ENCODE data around the gene MOB2. TPM values are rescaled to one million over a fixed set of nuclear protein-coding genes. Genes with fewer than 3 reads are reported as not detected.

Gene MOB2
- total and polyA plus RNA-seq, 12 donors, result 25.2 to 59.1 (median 45.2) TPM

DNA sequence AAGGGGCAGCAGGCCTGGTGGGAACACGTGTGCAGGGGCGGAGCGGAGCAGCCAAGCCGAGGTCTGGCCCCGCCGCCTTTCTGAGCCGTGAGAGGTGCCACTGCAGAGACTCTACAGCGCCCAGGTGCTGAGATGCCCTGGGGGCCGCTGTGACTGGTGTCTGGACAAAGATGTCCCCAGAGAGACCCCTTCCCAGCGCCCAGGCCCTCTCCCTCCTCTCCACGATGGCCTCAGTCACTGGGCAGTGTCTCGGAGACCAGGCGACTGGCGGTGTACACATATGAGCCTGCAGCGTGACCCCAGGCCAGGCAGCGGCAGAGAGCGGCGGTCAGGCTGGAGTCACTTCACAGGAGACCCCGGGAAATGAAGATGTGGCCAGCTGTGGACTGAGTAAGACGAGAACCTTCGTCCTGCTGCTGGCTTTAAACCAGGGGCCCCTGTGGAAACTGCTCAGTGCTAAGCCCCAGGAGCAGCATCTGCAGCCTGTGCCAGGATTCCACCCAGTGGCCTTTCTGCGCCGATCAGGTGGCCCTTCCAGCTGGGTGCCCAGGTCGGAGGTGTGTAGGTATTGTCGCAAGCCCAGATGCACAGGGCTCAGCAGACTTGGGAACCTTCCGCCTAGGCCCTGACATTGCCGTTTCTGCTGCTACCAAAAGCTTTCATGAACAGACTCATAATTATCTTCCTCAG, 34.7 kb downstream of the MOB2 start:
- no peaks in the 10 kb centered on the region for H3K36me3 ChIP-seq
- whole genome bisulfite sequencing, 2 donors, result 83 to 86% methylated on average over 27 of the region's 27 CpGs
- no peaks in the 10 kb centered on the region for H3K9me3 ChIP-seq
- intact Hi-C loops (cut with DNase I), result loop anchor here in 5 of 10 donors (5.0 to 10.0 kb wide), 3 partner anchors 60 to 65 kb away; no protein-coding TSS in a partner anchor
- TF ChIP-seq, protein P1, sequence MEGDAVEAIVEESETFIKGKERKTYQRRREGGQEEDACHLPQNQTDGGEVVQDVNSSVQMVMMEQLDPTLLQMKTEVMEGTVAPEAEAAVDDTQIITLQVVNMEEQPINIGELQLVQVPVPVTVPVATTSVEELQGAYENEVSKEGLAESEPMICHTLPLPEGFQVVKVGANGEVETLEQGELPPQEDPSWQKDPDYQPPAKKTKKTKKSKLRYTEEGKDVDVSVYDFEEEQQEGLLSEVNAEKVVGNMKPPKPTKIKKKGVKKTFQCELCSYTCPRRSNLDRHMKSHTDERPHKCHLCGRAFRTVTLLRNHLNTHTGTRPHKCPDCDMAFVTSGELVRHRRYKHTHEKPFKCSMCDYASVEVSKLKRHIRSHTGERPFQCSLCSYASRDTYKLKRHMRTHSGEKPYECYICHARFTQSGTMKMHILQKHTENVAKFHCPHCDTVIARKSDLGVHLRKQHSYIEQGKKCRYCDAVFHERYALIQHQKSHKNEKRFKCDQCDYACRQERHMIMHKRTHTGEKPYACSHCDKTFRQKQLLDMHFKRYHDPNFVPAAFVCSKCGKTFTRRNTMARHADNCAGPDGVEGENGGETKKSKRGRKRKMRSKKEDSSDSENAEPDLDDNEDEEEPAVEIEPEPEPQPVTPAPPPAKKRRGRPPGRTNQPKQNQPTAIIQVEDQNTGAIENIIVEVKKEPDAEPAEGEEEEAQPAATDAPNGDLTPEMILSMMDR (IDR thresholded peaks at IDR 0.05), result no peak
- ATAC-seq, result no peak
- H3K27me3 ChIP-seq, result peaks cover 0 to 30% (median 2%) of the 10 kb centered on the region in 7 donors
- H3K27ac ChIP-seq, result no peak overlapping the region
- no peak overlapping the region for H3K4me3 ChIP-seq
- no peak for DNase-seq
- peaks cover 0 to 11% (median 7%) of the 10 kb centered on the region in 9 donors for H3K4me1 ChIP-seq

DNA sequence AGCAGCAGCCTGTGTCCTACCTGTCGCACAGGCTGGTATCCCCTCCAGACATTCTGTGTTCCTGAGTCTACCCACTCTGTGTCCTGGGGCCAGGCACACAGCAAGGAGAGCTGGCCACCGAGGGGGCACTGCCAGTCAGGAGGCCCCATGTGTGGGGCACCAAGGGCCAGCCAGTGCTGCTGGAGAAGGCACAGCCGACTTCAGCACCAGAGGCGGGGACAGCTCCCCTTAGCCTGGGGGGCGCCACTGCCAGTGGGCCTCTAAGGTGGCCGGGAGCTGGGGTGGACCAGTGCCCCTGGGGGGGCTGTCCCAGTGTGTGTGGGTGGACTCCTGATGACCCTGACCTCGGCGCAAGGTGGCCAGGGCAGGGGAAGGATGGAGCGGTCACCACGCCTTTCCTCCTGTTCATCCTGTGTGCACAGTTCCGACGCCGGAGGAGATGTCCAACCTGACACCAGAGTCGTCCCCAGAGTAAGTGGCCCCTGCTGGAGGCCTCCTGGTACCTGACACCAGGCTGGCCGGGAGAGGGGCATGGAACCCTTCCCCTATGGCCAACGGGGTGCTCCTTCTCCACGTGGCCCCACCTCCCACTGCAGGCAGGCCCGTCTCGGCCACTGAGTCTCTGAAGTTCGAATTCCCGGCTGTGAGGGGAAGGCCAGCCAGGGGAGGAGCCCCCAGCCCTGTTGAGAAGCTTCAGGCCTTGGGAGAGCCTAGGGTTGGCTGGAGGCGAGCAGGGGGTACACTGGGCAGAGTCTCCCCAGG, 35.4 kb downstream of the MOB2 start:
- H3K27ac ChIP-seq, result no peak overlapping the region
- H3K9me3 ChIP-seq, result no peaks in the 10 kb centered on the region
- H3K4me3 ChIP-seq, result no peak overlapping the region
- TF ChIP-seq, protein P1 (IDR thresholded peaks at IDR 0.05), result no peak
- peaks cover 0 to 30% (median 2%) of the 10 kb centered on the region in 7 donors for H3K27me3 ChIP-seq
- no peak for DNase-seq
- H3K36me3 ChIP-seq, result no peaks in the 10 kb centered on the region
- ATAC-seq, result no peak
- peaks cover 0 to 11% (median 7%) of the 10 kb centered on the region in 9 donors for H3K4me1 ChIP-seq
- 70 to 71% methylated on average over 22 of the region's 22 CpGs for WGBS, 2 donors
- intact Hi-C loops (cut with DNase I), result loop anchor here in 5 of 10 donors (5.0 to 10.0 kb wide), 3 partner anchors 61 to 66 kb away; no protein-coding TSS in a partner anchor

DNA sequence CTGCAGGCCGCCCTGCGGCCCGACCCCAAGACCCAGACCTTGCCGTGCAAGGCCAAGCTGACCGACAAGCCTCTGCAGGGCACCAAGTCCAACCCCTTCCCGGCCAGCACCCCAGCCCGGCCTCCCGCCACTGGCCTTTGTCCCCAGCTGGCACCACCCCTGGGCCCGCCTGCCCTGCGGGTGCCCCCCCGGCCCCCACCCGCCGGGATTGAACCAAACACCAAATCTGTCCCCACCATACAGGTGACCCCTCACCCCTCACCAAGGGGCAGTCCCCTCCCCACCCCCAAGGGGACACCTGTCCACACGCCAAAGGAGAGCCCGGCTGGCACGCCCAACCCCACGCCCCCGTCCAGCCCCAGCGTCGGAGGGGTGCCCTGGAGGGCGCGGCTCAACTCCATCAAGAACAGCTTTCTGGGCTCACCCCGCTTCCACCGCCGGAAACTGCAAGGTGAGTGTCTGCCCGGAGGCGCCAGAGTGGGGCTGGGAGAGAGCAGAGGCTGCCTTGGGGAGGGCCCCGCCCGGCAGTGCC, 36.2 kb downstream of the MOB2 start:
- Histone ChIP-seq H3K4me3 (no peak overlapping the region), H3K4me1 (peaks cover 0 to 11% (median 7%) of the 10 kb centered on the region in 9 donors), H3K9me3 (no peaks in the 10 kb centered on the region), H3K36me3 (no peaks in the 10 kb centered on the region), H3K27ac (no peak overlapping the region), H3K27me3 (peaks cover 0 to 30% (median 2%) of the 10 kb centered on the region in 7 donors)
- no peak for ATAC-seq
- TF ChIP-seq, protein P1 (IDR thresholded peaks at IDR 0.05), result no peak
- intact Hi-C loops (cut with DNase I), result loop anchor here in 5 of 10 donors (5.0 to 10.0 kb wide), 3 partner anchors 62 to 67 kb away; no protein-coding TSS in a partner anchor
- no peak for DNase-seq
- 86 to 92% methylated on average over 29 of the region's 29 CpGs for WGBS, 2 donors

All from heart right ventricle (tissue), 16 donors.